Activated effector memory CD4-positive, alpha-beta T cell treated with anti-CD3 and anti-CD28 coated beads, Interleukin-2, amount 50 U/mL, for 16 hours (primary cell): ENCODE results near the gene ARHGEF28.

Source experiments
- DNase-seq: peaks from one replicate; pipeline ENCODE4 v3.0.0-alpha.2; 2020

Gene ARHGEF28, protein sequence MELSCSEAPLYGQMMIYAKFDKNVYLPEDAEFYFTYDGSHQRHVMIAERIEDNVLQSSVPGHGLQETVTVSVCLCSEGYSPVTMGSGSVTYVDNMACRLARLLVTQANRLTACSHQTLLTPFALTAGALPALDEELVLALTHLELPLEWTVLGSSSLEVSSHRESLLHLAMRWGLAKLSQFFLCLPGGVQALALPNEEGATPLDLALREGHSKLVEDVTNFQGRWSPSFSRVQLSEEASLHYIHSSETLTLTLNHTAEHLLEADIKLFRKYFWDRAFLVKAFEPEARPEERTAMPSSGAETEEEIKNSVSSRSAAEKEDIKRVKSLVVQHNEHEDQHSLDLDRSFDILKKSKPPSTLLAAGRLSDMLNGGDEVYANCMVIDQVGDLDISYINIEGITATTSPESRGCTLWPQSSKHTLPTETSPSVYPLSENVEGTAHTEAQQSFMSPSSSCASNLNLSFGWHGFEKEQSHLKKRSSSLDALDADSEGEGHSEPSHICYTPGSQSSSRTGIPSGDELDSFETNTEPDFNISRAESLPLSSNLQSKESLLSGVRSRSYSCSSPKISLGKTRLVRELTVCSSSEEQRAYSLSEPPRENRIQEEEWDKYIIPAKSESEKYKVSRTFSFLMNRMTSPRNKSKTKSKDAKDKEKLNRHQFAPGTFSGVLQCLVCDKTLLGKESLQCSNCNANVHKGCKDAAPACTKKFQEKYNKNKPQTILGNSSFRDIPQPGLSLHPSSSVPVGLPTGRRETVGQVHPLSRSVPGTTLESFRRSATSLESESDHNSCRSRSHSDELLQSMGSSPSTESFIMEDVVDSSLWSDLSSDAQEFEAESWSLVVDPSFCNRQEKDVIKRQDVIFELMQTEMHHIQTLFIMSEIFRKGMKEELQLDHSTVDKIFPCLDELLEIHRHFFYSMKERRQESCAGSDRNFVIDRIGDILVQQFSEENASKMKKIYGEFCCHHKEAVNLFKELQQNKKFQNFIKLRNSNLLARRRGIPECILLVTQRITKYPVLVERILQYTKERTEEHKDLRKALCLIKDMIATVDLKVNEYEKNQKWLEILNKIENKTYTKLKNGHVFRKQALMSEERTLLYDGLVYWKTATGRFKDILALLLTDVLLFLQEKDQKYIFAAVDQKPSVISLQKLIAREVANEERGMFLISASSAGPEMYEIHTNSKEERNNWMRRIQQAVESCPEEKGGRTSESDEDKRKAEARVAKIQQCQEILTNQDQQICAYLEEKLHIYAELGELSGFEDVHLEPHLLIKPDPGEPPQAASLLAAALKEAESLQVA (N-terminal part only)

DNA sequence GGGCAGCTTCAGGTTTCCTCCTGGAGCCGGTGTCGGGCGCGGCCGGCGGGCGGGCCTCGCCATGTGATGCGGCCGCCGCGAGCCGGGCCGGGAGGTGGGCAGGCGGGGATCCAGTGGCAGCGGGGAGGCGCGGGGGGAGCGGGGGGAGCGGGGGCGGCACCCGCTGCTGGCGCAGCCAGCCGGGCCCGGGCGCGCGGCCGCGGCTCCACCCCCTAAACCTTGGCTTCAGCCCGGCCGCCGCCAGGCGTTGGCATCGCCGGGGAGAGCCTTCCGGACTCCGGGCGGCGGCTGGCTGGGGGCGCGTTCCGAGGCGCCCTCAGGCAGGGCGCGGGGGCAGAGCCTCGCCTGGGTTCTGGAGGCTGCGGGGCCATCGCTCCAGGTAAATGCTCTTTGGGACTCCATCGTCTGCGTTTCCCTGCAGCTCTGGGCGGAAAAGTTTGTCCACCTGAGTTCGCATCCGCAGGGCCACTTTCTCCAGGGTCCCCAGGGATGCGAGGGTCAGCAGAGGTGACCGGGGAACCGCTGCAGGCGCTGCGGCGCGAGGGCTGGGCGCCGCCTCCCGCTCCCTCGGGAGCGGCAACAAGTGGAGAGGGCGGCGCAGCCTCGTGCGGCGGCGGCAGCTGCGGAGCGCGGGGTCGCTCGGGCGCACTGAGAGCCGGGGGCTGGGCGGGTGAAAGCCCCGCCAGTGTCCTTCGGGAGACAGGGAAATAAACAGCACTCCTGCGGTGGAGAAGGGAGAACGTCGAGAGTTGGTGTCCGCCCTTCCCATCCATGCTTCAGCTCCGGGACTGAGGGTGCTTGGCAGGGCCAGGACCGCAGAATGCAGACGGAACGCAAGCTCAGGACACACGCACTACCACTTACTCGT lies at the start of gene ARHGEF28:
ARHGEF28 (plus strand) TSS at position 253 of the 868 bp plus-strand sequence. CDS start 58,656 bp downstream, outside the sequence.
- DNase-seq: peak; percentile 64

DNA sequence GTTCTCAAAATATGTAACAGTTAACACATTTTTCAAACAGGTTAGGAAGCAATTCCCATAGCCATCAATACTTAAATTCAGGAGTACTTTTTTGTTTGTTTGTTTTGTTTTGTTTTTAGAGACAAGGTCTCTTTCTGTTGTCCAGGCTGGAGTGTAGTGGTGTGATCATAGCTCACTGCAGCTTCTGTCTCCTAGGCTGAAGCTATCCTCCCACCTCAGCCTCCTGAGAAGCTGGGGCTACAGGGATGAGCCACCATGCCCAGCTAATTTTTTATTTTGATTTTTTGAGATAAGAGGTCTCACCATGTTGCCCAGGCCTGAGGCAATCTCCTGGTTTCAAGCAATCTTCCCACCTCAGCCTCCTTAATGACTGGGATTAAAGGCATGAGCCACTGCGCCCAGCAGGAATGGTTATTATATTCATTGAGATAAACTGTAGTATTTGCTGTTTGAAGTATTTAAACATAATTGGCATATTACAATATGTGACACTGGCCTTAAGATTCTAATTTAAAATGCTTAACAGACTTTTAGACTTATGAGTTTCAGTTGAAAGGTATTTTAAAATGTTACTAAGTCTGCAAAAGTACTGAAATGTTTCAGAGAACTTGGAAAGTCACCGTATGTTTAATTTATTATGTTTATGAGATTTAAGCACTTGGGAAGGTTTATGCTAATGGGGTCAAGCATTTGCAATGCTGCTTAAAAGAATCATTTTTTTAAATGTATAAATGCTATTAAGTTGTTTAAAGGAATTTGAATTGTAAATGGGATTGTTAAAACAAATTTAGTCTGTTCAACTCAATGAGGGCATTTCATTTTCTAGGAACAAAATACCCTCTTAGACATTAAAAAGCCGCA lies 43.5 kb upstream of the ARHGEF28 start:
- DNase-seq: no peak

DNA sequence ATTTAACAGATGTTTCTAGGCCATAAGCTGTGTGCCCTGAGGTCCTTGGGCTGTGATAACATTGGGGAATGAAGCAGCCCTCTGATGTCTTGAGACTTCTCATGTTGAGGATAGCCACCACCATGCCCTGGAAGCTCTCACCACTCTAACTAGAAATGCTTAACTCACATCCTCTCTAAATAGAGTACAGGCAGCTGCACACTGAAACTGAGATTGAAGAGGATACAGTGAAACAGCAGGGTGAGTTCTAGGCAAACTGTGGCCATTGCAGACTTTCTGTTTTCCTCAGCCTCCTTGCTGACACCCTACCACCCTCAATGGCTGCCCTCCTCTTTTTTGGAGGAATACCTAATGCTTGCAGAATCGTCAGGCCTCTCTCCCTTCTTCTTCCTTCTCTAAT lies 38.1 kb upstream of the ARHGEF28 start:
- no peak for DNase-seq

DNA sequence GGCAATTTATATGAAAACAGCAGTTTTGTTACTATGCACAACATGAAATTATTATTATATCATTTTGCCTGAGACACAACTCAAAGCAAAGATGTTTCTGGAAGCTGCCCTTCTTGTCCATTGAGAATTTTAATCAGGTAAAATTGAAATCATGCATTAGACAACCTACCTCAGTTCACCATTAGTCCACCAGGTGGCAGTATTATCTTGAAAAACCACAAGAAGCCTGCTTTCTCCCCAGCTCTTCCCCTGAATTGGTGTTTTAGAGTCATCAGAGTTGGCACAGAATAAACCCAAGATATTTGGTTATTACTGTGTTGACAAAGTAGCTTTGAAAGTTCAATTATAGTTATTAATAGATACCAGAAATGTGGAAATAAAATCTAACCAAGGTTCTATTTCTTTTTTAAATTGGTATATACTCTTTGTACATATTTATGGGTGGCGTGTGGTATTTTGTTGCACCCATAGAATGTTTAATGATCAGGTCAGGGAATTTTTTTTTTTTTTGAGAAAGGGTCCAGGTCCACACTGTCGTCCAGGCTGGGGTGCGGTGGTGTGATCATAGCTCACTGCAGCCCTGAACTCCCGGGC lies 34.8 kb upstream of the ARHGEF28 start:
- DNase-seq: no peak

DNA sequence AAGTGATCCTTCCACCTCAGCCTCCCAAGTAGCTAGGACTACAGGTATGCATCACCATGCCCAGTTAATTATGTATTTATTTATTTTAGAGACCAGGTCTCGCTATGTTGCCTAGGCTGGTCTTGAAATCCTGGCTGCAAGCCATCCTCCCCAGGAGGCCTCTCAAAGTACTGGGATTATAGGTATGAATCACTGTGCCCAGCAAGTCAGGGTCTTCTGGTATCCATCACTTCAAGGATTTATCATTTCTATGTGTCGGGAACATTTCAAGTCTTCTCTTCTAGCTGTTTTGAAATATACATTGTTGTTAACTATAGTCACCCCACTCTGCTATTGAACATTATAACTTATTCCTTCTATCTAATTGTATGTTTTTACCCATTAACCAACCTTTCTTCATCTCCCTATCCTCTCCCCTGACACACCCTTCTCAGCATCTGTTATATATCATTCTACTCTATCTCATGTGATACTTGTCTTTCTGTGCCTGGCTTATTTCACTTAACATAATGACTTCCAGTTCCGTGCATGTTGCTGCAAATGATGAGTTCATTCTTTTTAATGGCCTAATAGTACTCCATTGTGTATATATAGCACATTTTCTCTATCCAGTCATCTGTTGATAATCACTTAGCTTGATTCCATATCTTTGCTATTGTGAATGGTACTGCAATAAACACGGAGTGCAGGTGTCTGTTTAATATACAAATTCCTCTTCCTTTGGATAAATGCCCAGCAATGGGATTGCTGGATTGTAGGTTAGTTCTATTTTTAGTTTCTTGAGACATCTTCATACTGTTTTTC lies 34.1 kb upstream of the ARHGEF28 start:
- DNase-seq: no peak

DNA sequence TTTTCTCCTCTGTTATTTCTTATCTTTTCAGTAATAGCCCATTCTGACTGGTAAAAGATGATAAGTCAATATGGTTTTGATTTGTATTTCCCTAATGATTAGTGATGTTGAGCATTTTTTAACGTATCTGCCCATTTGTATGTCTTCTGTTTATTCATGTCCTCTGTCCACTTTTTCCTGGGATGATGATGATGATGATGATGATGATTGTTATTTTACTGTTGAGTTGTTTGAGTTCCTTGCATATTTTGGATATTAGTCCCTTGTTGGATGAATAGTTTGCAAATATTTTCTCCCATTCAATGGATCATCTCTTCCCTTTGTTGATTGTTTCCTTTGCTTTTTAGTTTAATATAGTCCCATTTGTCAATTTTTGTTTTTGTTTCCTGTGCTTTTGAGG lies 33.4 kb upstream of the ARHGEF28 start:
- DNase-seq: no peak

DNA sequence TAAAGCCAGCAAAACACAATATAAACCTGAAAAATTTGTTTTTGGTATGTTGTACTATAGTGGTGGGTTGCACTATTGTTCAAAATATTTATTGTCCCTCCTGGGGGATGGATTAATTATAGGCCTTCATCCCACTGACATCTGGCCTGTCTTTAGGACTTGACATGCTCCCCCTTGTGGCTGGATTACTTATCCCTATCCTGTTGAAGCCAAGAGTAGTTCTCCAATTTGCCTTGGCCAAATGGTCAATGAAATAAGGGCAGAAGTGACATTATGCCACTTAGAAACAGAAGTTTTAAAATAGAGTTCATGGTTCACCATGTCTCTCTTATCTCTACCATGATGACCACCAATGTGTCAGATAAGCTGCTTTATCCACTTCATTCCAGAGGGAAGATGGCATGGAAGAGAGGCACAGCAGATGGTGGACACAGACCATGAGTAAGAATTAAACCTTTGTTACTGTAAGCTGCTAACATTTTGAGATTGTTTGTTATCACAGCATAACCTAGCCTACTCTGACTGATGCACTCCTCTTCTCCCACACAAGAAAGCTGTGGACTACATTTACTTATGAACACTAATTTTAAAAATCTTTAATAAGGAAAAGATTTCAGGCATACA lies 29.2 kb upstream of the ARHGEF28 start:
- DNase-seq: no peak

DNA sequence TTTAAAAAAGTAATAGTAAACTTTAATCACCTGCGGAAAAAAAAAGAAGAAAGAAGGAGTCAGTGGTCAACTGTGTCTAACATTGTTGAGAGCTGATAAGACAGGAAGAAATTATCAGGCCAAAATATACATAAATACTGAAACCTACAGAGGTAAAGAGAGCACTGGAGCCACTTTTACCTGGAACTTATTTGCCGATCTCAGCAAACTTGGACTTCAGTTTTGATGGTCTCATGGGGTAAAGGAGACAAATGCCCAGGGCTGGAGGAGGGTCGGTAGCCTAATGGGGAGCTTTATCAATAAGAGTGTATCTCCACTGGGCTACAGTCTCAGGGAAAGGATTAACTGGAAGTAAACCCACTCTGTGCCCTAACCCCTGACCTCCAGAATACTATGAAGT lies 26.6 kb upstream of the ARHGEF28 start:
- no peak for DNase-seq

DNA sequence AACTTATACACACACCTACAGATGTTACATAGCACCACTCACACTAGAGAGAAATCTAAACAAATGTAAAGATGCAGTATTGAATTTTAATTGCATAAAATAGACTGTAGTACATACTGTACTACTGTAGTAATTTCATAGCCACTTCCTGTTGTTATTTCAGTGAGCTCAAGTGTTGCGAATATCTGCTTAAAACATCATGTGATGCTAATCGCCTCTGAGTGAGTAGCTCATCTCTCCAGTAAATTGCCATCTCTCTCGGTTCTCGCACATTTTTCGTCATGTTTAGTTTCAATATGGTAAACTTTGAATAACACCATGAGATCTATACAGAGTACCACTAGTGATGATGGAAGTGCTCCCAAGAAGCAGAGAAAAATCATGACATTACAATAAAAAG lies 22.0 kb upstream of the ARHGEF28 start:
- DNase-seq: no peak

DNA sequence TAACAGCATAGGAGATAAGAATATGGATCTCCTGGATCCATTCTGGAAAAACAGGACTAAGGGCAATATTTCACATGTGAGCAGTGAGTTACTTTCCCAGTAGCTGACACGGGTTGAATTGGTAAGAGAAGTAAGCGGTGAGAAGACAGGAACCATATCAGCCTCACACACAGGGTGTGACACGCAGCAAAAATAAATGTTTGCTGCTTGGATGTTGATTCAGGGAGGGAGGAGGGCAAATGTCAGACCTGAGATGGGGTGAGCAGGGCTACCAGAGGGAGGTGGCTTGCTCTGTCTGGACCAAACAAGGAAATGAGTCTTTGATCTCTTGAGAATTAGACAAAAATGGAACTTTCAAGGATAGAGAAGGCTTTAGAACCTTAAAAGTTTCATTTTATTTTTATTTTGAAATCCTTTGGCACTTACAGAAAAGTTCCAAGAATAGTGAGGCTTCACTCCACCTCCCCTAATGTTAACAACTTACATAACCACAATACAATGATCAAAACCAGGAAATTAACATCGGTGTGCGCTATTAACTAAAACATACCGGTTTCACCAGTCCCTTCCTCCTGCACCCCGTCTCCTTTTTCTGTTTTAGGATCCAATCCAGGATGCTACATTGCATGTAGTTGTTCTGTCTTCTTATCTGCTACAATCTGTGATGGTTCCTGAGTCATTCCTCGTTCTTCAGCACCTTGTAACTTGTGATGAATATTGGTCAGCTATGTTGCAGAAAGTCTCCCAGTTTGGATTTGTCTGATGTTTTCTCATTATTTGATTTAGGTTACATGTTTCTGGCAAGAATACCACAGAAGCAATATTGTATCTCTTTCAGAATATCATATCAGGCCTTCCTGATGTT lies 20.5 kb upstream of the ARHGEF28 start:
- DNase-seq: no peak

DNA sequence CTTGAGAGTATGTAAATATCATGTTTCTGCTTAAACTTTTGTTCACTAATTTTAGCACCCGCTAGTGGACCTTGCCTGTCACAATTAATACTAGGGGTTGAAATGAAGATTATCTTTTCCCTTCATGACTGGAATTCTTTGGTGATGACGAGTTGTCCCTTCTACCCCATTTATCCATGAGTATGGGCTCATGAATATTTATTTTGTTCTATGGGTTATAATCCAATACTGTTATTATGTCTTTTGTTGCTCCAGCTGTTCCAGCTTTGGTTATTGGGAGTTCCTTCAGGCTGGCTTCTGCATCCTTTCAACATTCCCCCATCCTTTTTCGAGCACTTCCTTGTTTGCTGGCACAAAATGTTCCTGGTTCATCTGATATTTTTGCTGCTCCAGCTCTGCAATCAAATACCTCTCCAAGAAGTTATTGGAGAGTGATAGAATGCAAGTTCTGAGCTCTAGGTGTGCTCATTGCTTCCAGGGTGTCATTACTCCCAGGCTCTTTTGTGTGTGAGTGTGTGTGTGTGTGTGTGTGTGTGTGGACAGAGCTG lies 19.7 kb upstream of the ARHGEF28 start:
- no peak for DNase-seq

DNA sequence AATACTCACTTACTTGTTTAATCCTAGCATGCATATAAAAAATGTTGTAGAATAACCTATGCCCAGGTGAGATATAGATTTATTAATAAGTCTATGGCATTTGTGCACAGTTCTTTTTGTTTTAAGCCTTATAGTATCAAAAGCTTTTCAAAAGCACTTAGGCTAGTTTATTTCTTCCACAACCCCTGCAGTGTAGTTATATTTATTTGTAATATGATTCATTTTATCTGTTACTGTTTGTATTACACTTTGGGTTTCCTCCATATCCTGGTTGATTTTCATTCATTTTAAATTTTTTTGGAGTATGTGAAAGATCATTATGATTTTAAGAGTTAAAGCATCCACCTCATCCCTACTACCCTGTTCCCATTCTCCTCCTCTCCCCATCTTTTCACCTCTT lies 18.8 kb upstream of the ARHGEF28 start:
- DNase-seq: no peak

DNA sequence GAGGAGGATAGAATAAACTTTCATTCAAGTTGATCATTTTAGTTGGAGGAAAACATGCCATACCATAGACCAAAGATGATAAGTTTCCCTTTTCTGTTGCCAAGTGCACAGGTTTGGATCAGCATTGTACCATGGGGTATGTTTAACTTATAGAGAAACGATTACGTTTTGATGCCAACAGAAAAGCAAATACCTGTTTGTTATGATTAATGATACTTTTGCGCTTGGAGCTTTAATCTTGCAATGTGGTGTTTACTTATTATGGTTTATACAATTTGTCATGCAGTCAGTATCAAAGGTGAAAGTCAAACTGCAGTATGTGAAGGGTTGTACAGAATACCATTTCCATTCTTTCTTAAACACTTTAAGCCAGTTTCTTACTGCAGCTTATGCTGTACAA lies 13.2 kb upstream of the ARHGEF28 start:
- DNase-seq: no peak

DNA sequence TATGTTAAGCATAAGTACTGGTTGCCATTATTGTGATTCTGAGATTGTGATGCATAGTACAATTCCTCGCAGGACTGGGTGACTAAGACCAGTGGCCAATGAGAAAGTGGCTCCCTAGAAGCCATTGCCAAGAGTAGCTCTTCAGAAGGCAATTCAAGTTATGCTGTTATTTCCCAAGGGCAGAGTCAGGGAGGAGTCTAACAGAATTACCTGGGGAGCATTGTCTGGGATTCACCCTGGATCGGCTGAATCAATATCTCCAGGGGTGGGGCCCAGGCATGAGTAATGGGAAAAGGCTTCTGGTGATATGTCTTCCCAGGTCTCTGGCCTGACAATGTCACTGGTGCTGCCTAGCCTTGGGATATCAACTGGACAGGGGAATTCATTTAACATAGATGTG lies 10.9 kb upstream of the ARHGEF28 start:
- DNase-seq: no peak

DNA sequence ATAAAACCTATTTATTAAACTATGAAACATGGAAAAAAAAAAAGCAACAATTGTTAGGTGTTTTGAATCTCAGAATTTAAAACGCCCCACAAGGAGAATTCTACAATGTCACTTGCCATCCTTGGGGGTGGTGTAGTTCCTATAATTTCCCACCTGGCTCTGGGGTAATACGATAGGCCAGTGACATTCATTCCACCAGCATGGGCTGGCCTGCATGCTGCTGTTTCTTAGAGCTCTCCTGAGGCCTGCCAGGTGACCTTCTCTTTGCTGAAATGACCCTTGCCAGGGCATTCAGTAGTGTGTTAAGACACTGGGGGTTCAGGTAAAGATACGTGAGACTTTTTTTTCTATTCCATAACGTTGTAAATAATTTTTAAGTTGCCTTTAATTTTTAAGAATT lies 10.0 kb upstream of the ARHGEF28 start:
- no peak for DNase-seq

DNA sequence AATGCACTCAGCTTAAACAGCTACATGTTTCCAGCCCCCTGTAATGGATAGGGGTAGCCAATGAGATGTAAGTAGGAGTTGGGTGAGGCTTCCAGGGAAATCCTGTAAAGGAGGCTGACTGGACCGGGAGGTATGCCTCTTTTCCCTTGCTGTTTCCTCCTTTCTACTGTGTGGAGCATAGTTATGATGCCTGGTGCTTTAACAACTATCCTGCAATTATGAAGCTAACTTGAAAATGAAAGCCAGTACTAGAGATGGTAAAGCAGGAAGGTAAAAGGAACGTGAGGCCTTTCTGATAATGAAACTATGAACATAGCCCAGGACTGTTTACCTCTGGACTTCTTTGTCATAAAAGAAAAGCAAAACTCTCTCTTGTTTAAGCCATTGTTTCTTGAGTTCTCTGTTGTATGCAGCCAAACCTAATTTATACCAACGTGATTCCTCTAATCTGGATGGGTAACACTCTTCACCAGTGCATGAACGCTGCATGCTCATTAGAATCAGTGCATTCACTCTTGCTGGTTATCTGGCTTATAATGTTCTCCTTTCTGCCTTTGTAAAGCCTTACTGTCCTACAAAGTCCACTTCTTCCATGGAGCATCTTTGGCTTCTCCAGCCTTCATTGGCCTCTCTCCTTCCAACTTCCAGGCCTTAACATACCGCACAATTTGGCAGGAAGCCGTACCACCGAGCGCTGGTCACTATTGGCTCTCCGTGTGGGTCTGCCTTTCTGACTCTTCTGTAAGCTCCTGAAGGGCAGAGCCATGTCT lies 8.3 kb upstream of the ARHGEF28 start:
- DNase-seq: no peak
